HG03196 (cell line): Measurements from ENCODE around the gene EP400.
A peak's percentile ranks its signal among the peaks of the same experiment; 100 is the strongest.
"Not testable (repeated sequence)": the region's sequence is repeated elsewhere in the genome, so short reads cannot be mapped to it uniquely, and the experiment has no call there.

ENCODE experiments used
- ATAC-seq: cut with Tn5 transposase; IDR thresholded peaks from one replicate; pipeline ENCODE4 v1.9.1; 2021; ENCODE audit not compliant: unreplicated experiment

EP400 gene

GRCh38 chr12:131984334-131984733 lies 34.6 kb downstream of the EP400 start:
- no peak for ATAC-seq

GRCh38 chr12:131985510-131985875 lies 35.8 kb downstream of the EP400 start:
- ATAC-seq = not testable (repeated sequence)

GRCh38 chr12:131986361-131986760 lies 36.6 kb downstream of the EP400 start:
- no peak for ATAC-seq

DNA sequence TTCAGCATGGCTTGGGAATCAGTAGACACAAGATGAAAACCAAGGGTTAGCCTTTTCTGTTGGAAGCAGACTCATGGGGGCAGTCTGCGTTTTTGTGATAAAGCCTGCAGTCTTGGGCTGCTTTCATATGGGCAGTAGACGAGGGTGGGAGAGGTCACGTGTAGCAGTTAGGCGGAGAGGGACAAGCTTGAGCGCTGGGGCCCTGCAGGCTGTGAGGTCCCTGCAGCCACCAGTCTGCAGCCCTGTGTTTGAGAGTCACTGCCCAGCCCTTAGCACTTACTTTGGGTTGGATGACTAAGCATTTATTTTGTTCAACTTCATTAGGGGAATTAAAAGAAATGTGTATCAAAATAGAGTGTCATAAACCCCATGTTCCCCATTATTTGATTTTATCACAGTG lies 37.2 kb downstream of the EP400 start:
- no peak for ATAC-seq

GRCh38 chr12:131987552-131987951 lies 37.8 kb downstream of the EP400 start:
- no peak for ATAC-seq

- ATAC-seq = no peak
Observed at GRCh38 chr12:131988054-131988796, 38.5 kb downstream of the EP400 start.

DNA sequence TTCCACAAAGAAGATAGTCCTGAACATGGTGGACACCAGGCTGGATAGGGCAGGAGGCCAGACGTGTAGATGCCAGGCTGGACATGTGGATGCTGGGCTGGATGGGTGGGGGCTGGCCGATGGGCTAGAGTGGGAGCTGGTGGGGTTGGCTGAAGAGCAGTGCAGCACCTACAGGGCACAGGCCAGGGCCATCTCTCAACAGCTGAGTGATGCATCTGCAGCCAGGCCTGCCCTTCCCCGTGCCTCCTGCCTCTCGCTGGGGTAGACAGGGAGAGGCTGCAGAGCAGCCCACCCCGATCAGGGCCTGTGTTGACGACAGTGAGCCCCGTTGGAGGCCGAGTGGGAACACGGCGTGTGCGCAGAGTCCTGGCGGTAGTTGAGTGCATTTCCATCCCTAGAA lies 39.3 kb downstream of the EP400 start:
- no peak for ATAC-seq

GRCh38 chr12:131990066-131990979 lies 40.6 kb downstream of the EP400 start:
- ATAC-seq = no peak

GRCh38 chr12:131990980-131991305 lies 41.2 kb downstream of the EP400 start:
- ATAC-seq = no peak

GRCh38 chr12:131991816-131992430 lies 42.2 kb downstream of the EP400 start:
- ATAC-seq = no peak

DNA sequence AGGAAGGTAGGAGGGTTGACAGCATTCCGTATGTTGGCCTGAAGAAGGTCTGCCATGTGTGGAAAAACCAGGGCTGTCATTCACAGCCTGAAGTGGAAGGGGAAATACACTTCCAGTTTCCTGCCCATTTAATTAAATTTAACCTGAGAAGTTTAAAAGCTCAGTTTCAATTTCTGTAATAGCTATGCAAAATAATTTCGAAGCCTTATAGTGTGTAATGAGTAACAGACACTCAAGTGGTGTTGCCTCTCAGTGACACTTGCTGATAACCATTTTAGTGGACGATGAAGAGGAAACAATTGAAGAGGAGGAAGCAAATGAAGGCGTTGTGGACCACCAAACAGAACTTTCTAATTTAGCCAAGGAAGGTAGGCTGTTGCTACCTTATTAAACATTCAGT lies 44.8 kb downstream of the EP400 start:
- ATAC-seq = peak; percentile 71

DNA sequence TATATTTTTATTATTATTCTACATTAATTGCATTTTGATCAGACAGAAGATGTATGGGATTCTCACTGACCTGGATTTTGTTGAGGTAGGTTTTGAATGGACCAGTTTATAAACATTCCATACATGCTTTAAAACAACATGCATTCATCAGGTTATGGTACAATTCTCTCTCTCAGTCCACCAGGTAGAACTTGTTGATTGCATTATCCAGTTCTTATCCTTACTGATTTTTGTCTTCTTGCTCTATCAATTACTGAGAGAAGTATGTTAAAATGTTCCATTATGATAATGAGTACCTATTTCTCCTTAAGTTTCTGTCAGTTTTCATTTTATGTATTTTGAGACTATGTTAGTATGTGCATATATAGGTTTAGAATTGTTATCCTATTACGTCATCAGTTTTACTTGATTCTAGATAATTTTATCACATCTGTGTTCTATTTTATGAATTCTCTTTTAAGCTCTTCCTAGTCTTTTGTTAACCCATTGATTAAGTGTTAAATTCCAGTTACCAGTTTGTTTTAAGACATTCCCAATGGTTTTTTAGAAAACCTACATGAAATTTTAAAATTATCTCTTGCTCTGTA lies 50.6 kb downstream of the EP400 start:
- ATAC-seq = no peak

GRCh38 chr12:132003846-132004245 lies 54.1 kb downstream of the EP400 start:
- ATAC-seq = no peak

DNA sequence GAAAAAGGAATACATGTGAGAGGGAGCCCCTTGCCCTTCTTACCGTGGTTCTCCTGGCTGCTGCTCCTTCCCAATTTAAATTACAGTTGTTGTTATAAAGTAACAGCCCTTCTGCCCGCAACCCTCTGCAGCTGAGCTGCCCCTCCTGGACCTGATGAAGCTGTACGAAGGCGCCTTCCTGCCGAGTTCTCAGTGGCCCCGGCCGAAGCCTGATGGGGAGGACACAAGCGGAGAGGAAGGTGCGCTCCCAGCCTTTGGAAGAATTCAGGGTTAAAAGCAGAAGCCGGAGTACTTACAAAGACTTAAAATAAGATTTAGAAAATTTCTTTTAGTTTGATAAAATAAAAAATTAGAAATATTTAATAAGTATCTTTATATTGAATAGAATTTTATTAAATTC lies 55.2 kb downstream of the EP400 start:
- ATAC-seq = no peak

- no peak for ATAC-seq
Observed at GRCh38 chr12:132006056-132006680, 56.4 kb downstream of the EP400 start.

- ATAC-seq = no peak
Observed at GRCh38 chr12:132007041-132007440, 57.3 kb downstream of the EP400 start.

DNA sequence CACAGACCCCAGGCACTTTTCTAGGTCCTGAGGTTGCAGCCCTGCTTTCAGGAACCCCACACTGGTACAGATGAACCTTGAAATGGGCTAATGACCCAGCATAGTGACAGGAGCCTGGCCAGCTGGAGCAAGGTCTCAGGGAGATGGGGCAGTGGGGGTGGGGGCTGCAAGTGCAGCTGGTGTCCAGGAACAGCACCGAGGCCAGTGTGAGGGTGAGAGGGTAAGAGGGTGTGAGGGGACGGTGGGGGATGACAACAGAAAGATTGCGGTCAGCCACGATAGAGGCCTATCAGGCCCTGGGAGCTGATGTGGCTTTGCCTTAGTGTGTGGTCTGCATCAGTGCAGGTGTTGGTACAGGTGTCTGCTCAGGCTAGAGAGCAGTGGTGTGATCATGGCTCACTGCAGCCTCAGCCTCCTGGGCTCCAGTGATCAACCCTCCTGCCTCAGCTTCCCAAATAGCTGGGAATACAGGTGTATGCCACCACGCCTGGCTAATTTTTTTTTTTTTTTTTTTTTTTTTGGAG lies 59.7 kb downstream of the EP400 start:
- no peak for ATAC-seq

- ATAC-seq = no peak
Observed at GRCh38 chr12:132012919-132013568, 63.3 kb downstream of the EP400 start.

DNA sequence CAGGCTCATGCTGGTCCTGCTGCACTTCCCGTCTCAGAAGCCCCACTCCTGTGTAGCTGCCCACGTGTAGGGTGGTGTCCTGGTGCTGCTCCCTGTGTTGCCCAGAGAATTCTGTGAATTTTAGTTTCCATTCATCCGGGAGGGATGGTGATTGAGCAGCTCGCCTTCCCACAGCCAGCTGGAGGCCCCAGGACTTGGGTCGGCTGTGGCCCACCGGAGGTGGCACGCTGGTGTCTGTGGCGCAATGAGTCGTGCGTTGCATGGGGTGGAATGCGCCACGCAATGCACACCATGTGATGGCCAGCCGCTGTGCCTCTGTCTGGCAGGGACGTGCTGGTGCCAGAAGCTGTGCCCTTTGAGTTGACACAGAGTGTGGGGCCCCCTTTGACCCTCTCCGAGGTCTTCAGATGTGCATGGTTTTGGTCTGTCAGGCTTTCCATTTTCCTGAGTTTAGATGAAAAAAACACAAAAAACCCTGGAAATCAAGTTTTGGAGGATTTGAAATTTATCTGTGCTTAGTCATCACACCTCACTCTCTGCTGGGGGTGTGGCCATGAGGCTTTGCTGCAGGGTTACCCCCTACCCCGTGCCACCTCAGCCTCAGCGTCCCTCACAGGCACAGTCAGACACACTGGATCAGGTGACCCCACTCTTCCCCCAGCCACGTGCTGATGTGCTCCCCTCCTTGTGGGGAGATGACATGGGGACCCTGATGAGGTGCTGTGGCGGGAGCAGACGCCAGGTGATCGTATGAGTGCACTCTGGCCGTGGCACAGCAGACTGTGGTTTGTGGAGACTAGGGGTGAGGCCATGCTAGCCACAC lies 64.6 kb downstream of the EP400 start:
- ATAC-seq = no peak

GRCh38 chr12:132014915-132015280 lies 65.2 kb downstream of the EP400 start:
- no peak for ATAC-seq
